ENCODE results near the gene ADAM12.

The ADAM12 gene

GRCh38 chr10:126207313-126207771, 180.9 kb downstream of the ADAM12 start:
- no peak overlapping the region for H3K4me3 ChIP-seq (ENCODE audit: low read depth, low read length)
- TF ChIP-seq CTCF (IDR thresholded peaks at IDR 0.05; ENCODE audit: borderline replicate concordance, insufficient read depth, low read depth, low read length), result no peak

GRCh38 chr10:126205486-126206205, 182.6 kb downstream of the ADAM12 start:
- TF ChIP-seq CTCF (IDR thresholded peaks at IDR 0.05; ENCODE audit: borderline replicate concordance, insufficient read depth, low read depth, low read length), result no peak
- H3K4me3 ChIP-seq (ENCODE audit: low read depth, low read length), result no peak overlapping the region

GRCh38 chr10:126204320-126204719, 184.0 kb downstream of the ADAM12 start:
- no peak overlapping the region for H3K4me3 ChIP-seq (ENCODE audit: low read depth, low read length)
- no peak for TF ChIP-seq CTCF (IDR thresholded peaks at IDR 0.05; ENCODE audit: borderline replicate concordance, insufficient read depth, low read depth, low read length)

- H3K4me3 ChIP-seq (ENCODE audit: low read depth, low read length), result no peak overlapping the region
- no peak for TF ChIP-seq CTCF (IDR thresholded peaks at IDR 0.05; ENCODE audit: borderline replicate concordance, insufficient read depth, low read depth, low read length)
Measured at GRCh38 chr10:126203746-126204145, 184.5 kb downstream of the ADAM12 start.

GRCh38 chr10:126201603-126202002, 186.7 kb downstream of the ADAM12 start:
- TF ChIP-seq CTCF (IDR thresholded peaks at IDR 0.05; ENCODE audit: borderline replicate concordance, insufficient read depth, low read depth, low read length), result no peak
- no peak overlapping the region for H3K4me3 ChIP-seq (ENCODE audit: low read depth, low read length)

GRCh38 chr10:126199221-126199998, 188.9 kb downstream of the ADAM12 start:
- no peak for TF ChIP-seq CTCF (IDR thresholded peaks at IDR 0.05; ENCODE audit: borderline replicate concordance, insufficient read depth, low read depth, low read length)
- no peak overlapping the region for H3K4me3 ChIP-seq (ENCODE audit: low read depth, low read length)
